Endothelial cell (in vitro differentiated cells): ENCODE measurements around the gene MAB21L2. TPM values are rescaled to one million over a fixed set of nuclear protein-coding genes. Genes with fewer than 3 reads are reported as not detected.

ENCODE experiments used
- DNase-seq: peaks from one replicate; pipeline ENCODE4 v3.0.0; 2021; ENCODE audit warnings: low spot score
- H3K27ac Mint-ChIP-seq: one replicate; pipeline ENCODE4 v1.8.0; 2021; ENCODE audit warnings: mixed read lengths, inconsistent platforms; ENCODE audit not compliant: unreplicated experiment
- H3K27me3 Mint-ChIP-seq: one replicate; pipeline ENCODE4 v1.8.0; 2021; ENCODE audit warnings: mild to moderate bottlenecking, moderate library complexity, mixed read lengths, inconsistent platforms; ENCODE audit not compliant: unreplicated experiment
- H3K36me3 Mint-ChIP-seq: one replicate; pipeline ENCODE4 v1.8.0; 2021; ENCODE audit warnings: mild to moderate bottlenecking, low read depth, mixed read lengths, inconsistent platforms; ENCODE audit not compliant: unreplicated experiment
- H3K4me1 Mint-ChIP-seq: one replicate; pipeline ENCODE4 v1.8.0; 2021; ENCODE audit warnings: mild to moderate bottlenecking, mixed read lengths, inconsistent platforms; ENCODE audit not compliant: unreplicated experiment
- H3K4me3 Mint-ChIP-seq: one replicate; pipeline ENCODE4 v1.8.0; 2021; ENCODE audit warnings: mild to moderate bottlenecking, mixed read lengths, inconsistent platforms; ENCODE audit not compliant: unreplicated experiment
- H3K9me3 Mint-ChIP-seq: one replicate; pipeline ENCODE4 v1.8.0; 2021; ENCODE audit warnings: mixed read lengths, inconsistent platforms; ENCODE audit not compliant: unreplicated experiment
- CTCF ChIP-seq: fragments of 200-600 bp; sonication (generic); IDR thresholded peaks from one replicate; pipeline ENCODE4 v1.5.0; 2021; ENCODE audit warnings: antibody characterized with exemption; ENCODE audit not compliant: unreplicated experiment
- total RNA-seq: library from RNA; stranded (reverse); fragmentation: NEBNext Ultra II Directional; extraction: Animal tissue kit (Norgen Biotek cat#: 25700); gene quantifications from one replicate; pipeline ENCODE4 v1.2.1, GENCODE V29; 2021; ENCODE audit not compliant: unreplicated experiment

The MAB21L2 gene
- total RNA-seq, 1 donor from 2014 or later: not detected

- no peak overlapping the region for H3K4me3 Mint-ChIP-seq
- TF ChIP-seq CTCF: no peak
- no peak overlapping the region for H3K27ac Mint-ChIP-seq
- no peak for DNase-seq
- no peaks in the 10 kb centered on the region for H3K36me3 Mint-ChIP-seq
- peaks cover 4% of the 10 kb centered on the region for H3K4me1 Mint-ChIP-seq
- H3K27me3 Mint-ChIP-seq: no peaks in the 10 kb centered on the region
- H3K9me3 Mint-ChIP-seq: no peaks in the 10 kb centered on the region
These were observed 43.1 kb downstream of the MAB21L2 start for GRCh38 chr4:150625033-150625432.

GRCh38 chr4:150628073-150628472, 46.1 kb downstream of the MAB21L2 start:
- Mint-ChIP-seq H3K27ac (no peak overlapping the region), H3K4me1 (peaks cover 4% of the 10 kb centered on the region), H3K9me3 (no peaks in the 10 kb centered on the region), H3K27me3 (no peaks in the 10 kb centered on the region), H3K36me3 (no peaks in the 10 kb centered on the region), H3K4me3 (no peak overlapping the region)
- TF ChIP-seq CTCF: no peak
- no peak for DNase-seq

- TF ChIP-seq CTCF: no peak
- H3K4me3 Mint-ChIP-seq: no peak overlapping the region
- H3K4me1 Mint-ChIP-seq: no peaks in the 10 kb centered on the region
- no peaks in the 10 kb centered on the region for H3K9me3 Mint-ChIP-seq
- no peaks in the 10 kb centered on the region for H3K27me3 Mint-ChIP-seq
- DNase-seq: no peak
- no peaks in the 10 kb centered on the region for H3K36me3 Mint-ChIP-seq
- H3K27ac Mint-ChIP-seq: no peak overlapping the region
These were observed 50.7 kb downstream of the MAB21L2 start for GRCh38 chr4:150632639-150633038.
